SK-N-MC (cell line): Measurements from ENCODE around the gene CGN.

Source experiments
- DNase-seq: peaks from one replicate; pipeline ENCODE4 v3.0.0-alpha.2; 2011; ENCODE audit warnings: low read depth, low spot score
- H3K27ac ChIP-seq: fragments of 200-600 bp; sonication (generic); 2 replicates; pipeline ENCODE4 v1.5.1; 2016; ENCODE audit warnings: mixed run types
- H3K36me3 ChIP-seq: fragments of 200-600 bp; sonication (generic); 2 replicates; pipeline ENCODE4 v1.6.1; 2017; ENCODE audit warnings: antibody characterized with exemption, low read length, mixed read lengths; ENCODE audit not compliant: insufficient read depth
- H3K4me3 ChIP-seq: fragments of 200-600 bp; sonication (generic); 2 replicates; pipeline ENCODE4 v1.5.1; 2016
- H3K9ac ChIP-seq: fragments of 200-600 bp; sonication (generic); 2 replicates; pipeline ENCODE4 v1.8.0; 2017; ENCODE audit warnings: mixed run types, mixed read lengths; ENCODE audit not compliant: insufficient read length
- H3K9me3 ChIP-seq: fragments of 200-600 bp; sonication (generic); 2 replicates; pipeline ENCODE4 v1.6.1; 2017; ENCODE audit warnings: low read depth, mild to moderate bottlenecking, antibody characterized with exemption, low read length, moderate library complexity, mixed read lengths
- EZH2 ChIP-seq: fragments of 200-600 bp; sonication (generic); IDR thresholded peaks from one replicate; pipeline ENCODE4 v1.6.1; 2017; ENCODE audit warnings: antibody characterized with exemption
- FOXP2 ChIP-seq: optimal IDR thresholded peaks from 2 replicates; pipeline ENCODE3; 2011; ENCODE audit warnings: mild to moderate bottlenecking, moderate library complexity; ENCODE audit not compliant: insufficient read depth; ENCODE audit errors: extremely low read length, control extremely low read depth
- POLR2AphosphoS5 ChIP-seq: IDR thresholded peaks from 2 replicates; pipeline ENCODE4 v1.6.1; 2012; ENCODE audit warnings: mild to moderate bottlenecking, low read depth, low read length, borderline replicate concordance

Gene CGN

DNA sequence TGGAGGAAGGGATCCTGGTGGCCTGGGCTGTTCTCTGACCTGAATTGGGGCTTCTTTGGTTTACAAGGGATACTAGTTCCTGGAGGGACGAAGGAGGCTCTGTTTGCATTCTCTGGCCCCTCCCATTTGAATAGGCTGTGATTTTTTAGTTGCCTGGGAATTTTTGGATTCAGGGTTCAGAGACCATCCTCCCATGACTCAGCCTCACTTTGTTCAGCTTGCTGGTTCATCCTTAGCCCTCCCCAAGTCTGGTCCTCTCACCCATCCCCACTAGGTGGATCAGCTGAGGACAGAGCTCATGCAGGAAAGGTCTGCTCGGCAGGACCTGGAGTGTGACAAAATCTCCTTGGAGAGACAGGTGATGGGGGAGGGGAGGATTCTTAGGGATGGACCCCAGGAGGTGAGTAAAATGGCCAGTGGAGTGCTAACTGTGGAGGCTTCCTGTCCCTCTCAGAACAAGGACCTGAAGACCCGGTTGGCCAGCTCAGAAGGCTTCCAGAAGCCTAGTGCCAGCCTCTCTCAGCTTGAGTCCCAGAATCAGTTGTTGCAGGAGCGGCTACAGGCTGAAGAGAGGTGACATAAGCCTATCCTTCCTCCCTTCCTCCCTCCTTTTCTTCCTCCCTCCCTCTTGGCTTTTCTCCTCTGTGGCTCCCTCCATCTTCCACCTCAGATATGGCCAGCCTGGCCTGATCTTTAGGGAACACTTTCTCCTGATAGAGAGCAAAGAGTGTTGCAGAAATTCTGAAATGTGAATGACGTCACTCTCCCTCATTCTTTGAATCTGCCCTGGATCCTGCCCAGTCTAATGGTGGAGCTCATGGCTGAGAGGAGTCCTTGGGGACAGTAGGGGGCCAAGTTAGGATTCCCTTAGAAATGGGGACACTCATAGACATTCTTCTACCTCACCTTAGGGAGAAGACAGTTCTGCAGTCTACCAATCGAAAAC is 24.4 kb downstream of the CGN start:
- DNase-seq = no peak
- no peaks in the 10 kb centered on the region for H3K9me3 ChIP-seq
- H3K9ac ChIP-seq = no peak overlapping the region
- H3K36me3 ChIP-seq = no peaks in the 10 kb centered on the region
- TF ChIP-seq EZH2 (no peak), POLR2AphosphoS5 (no peak), FOXP2 (no peak)
- no peak overlapping the region for H3K27ac ChIP-seq
- no peak overlapping the region for H3K4me3 ChIP-seq

DNA sequence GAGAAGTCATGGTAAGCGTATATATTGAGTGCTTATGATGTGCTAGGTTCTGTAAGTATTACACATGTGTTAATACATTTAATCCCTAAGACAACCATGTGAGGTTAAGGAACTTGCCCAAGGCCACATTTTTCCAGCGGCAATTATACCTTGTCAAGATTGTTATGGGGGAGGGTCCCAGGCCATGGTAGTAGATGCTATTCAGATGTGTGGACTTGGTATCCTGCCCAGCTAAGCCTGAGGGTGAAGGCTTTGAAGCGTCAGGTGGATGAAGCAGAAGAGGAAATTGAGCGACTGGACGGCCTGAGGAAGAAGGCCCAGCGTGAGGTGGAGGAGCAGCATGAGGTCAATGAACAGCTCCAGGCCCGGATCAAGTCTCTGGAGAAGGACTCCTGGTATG is 25.3 kb downstream of the CGN start:
- Histone ChIP-seq H3K36me3 (no peaks in the 10 kb centered on the region), H3K9me3 (no peaks in the 10 kb centered on the region), H3K9ac (no peak overlapping the region), H3K4me3 (no peak overlapping the region), H3K27ac (no peak overlapping the region)
- no peak for DNase-seq
- TF ChIP-seq EZH2 (no peak), FOXP2 (no peak), POLR2AphosphoS5 (no peak)

DNA sequence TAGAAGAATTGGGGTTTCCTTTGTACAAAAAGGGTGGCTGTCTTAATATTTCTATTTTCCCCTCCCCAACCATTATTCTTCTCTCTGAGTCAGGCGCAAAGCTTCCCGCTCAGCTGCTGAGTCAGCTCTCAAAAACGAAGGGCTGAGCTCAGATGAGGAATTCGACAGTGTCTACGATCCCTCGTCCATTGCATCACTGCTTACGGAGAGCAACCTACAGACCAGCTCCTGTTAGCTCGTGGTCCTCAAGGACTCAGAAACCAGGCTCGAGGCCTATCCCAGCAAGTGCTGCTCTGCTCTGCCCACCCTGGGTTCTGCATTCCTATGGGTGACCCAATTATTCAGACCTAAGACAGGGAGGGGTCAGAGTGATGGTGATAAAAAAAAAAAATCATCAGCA is 25.9 kb downstream of the CGN start:
- no peak overlapping the region for H3K27ac ChIP-seq
- no peak for TF ChIP-seq POLR2AphosphoS5
- no peak for TF ChIP-seq FOXP2
- no peak for TF ChIP-seq EZH2
- no peaks in the 10 kb centered on the region for H3K9me3 ChIP-seq
- H3K4me3 ChIP-seq = no peak overlapping the region
- H3K9ac ChIP-seq = no peak overlapping the region
- no peaks in the 10 kb centered on the region for H3K36me3 ChIP-seq
- DNase-seq = no peak

DNA sequence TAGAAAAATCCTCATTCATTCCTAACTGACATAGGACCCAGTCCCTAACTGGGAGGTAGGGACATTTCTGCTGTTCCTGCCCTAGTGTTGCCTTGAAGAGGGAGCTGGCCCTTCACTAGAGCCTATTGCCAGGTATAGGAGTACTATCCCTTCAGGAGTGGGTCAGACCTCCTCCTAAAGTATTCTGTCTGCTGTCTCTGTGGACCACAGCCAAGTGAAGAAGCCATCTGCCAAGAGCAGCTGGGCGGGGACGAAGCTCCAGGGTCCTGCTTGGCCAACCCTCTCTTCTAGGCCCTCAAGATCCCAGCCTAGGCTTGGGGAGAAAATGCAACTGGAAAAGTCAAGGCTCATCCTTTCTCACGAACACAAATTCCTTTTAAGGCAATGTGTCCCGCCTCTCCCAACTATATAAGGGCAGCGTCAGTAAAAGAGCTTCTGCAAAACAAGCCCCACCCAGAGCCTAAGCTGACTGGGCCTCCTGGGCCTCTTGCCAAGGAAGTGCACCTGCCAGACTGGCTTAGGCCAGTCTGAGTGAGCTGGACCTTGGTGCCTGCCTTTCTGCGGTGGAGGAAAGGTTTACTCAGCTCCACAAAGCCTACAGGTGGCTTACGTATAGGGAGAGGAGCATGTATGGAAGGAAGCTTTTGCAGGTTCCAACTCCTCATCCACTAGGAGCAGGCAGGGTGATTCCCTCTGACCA is 28.3 kb downstream of the CGN start:
- peak overlapping the region; percentile 79 for H3K4me3 ChIP-seq
- DNase-seq = no peak
- no peaks in the 10 kb centered on the region for H3K36me3 ChIP-seq
- H3K27ac ChIP-seq = no peak overlapping the region
- H3K9ac ChIP-seq = no peak overlapping the region
- H3K9me3 ChIP-seq = no peaks in the 10 kb centered on the region
- no peak for TF ChIP-seq EZH2
- TF ChIP-seq FOXP2 = no peak
- TF ChIP-seq POLR2AphosphoS5 = no peak

DNA sequence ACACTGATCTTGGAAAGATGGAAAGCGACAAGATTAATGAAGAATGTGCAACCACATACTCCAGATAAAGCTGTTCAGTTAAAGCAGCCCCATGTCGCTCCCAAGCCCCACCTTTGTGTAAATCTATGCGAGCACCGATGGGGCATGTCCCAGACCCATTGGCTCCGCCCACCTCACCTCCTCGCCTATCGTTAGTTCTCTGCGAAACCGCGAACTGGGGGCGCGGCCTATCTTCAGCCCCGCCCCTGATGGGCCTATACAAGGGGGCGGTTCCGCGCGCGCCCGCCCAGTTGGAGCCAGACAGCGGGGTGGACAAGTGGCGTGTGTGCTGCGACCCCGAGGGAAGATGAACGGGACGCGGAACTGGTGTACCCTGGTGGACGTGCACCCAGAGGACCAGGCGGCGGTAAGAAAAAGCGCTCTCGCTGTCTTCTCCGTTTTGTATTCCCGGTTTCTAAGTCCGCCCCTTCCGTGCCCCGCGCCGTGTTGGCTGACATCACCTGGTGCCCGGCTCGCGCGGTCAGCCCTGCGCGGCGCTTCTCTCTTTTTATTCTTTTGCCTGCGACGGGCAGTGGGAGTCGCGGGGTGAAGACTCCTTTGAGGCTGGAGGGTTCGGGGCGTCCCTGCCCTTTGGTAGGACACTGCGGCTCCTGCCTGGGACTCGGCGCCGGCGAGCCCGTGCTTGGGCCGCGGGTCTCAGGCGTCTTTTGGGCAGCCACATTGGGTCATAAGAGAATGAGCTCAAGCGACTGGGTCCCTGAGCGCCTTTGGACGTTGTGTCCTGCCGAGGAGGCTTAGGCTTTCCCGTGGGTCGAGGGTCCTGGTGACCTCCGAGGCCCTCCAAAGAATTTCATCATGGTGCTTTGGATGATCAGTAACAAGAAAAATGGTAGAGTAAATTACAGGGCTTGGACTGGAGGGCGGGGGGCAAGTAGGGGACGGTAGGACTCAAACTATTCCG is 29.1 kb downstream of the CGN start, which contains the start of gene TUFT1:
TSS of gene TUFT1 (plus strand) at position 289 of the 961 bp plus-strand sequence. CDS start at position 347, 58 bp downstream.
- no peaks in the 10 kb centered on the region for H3K9me3 ChIP-seq

DNA sequence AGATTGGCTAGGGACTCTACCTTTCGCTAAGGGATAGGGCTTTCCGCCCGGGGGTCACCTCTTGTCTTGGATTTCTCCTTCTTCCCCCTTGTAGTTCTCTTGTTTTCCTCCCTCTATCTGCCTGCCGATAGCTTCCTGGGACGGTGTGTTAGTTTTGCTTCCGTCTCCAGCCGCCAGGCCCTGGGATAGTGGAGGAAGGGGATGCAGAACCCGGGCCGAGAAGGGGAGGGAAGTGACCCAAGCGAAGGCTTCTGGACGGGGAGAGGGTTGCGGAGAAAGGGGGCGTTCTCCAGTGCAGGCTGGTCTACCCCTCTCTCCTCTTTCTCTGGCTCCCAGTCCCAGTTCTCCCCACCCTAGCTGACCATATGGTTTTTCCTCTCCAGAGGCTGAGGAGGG is 29.8 kb downstream of the CGN start:
- no peak for DNase-seq
- no peak overlapping the region for H3K9ac ChIP-seq

More for the DNA sequence above, 29.1 kb downstream of the CGN start, which contains the start of gene TUFT1:
- no peak for TF ChIP-seq EZH2
- peak; percentile 84 for TF ChIP-seq POLR2AphosphoS5
- peak; percentile 77 for TF ChIP-seq FOXP2
- no peak within 1 kb of the TSS for H3K27ac ChIP-seq
- H3K36me3 ChIP-seq = no peaks in the 10 kb centered on the region
- peak within 1 kb of the TSS; percentile 50 for H3K9ac ChIP-seq
- peak; percentile 50 for DNase-seq
- peak within 1 kb of the TSS; percentile 79 for H3K4me3 ChIP-seq

DNA sequence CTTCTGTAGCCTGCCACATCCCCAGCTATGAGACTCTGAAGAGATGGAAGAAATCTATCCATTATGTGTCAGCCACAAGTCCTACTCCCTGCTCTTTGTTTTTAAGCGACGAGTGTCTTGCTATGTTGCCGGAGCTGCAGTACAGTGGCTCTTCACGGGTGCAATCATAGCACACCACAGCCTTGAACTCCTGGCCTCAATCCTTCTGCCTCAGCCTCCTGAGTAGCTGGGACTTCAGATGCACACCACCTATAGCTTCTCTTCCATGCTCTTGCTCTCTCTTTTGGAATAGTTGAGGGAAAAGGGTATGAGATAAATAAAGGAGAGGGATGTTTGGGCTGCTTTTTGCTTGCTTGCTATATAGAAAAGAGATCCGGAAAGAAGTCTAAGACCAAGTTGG is 30.6 kb downstream of the CGN start:
- TF ChIP-seq POLR2AphosphoS5 = no peak
- TF ChIP-seq FOXP2 = no peak
- no peak for TF ChIP-seq EZH2
- DNase-seq = no peak
- Histone ChIP-seq H3K4me3 (no peak overlapping the region), H3K27ac (no peak overlapping the region), H3K9ac (no peak overlapping the region), H3K9me3 (no peaks in the 10 kb centered on the region), H3K36me3 (no peaks in the 10 kb centered on the region)

More for the DNA sequence above, 29.8 kb downstream of the CGN start:
- Histone ChIP-seq H3K9me3 (no peaks in the 10 kb centered on the region), H3K4me3 (peak overlapping the region; percentile 79), H3K27ac (no peak overlapping the region), H3K36me3 (no peaks in the 10 kb centered on the region)
- TF ChIP-seq POLR2AphosphoS5 (no peak), FOXP2 (no peak), EZH2 (no peak)
